ENCODE data around the gene AZI2.

DNA sequence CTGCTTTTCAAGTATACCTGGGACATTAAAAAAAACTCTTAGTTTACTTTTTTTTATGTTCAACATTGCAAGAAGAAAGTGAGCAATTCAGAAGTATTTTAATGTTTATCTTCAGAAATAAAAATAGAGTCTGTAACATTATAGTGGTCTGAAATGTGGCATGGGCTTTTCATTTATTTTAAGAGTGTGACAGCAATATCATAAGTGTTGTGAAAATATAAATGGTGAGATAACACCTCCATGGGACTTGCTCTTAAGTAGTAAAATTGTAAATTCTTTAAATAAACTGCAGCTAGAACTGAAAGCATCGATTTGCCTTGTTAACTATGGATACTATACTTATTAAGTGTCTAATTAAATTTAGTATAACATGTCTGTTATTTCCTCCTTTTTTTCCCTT lies 48.9 kb downstream of the AZI2 start:
- TF ChIP-seq, protein P1, sequence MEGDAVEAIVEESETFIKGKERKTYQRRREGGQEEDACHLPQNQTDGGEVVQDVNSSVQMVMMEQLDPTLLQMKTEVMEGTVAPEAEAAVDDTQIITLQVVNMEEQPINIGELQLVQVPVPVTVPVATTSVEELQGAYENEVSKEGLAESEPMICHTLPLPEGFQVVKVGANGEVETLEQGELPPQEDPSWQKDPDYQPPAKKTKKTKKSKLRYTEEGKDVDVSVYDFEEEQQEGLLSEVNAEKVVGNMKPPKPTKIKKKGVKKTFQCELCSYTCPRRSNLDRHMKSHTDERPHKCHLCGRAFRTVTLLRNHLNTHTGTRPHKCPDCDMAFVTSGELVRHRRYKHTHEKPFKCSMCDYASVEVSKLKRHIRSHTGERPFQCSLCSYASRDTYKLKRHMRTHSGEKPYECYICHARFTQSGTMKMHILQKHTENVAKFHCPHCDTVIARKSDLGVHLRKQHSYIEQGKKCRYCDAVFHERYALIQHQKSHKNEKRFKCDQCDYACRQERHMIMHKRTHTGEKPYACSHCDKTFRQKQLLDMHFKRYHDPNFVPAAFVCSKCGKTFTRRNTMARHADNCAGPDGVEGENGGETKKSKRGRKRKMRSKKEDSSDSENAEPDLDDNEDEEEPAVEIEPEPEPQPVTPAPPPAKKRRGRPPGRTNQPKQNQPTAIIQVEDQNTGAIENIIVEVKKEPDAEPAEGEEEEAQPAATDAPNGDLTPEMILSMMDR (IDR thresholded peaks at IDR 0.05) = no peak
- TF ChIP-seq ZFX (IDR thresholded peaks at IDR 0.05; ENCODE audit: borderline replicate concordance) = no peak

All from 22Rv1 (cell line).